ENCODE data around the gene CHMP2A. TPM values are rescaled to one million over a fixed set of nuclear protein-coding genes. Genes with fewer than 3 reads are reported as not detected.

The CHMP2A gene
- total and polyA plus RNA-seq, 2 of the 13 experiments (the other 11 are each of a cell fraction or from before 2014, with no cell fraction given): 49.7 to 55.0 TPM

GRCh38 chr19:58513694-58514563 is 41.0 kb downstream of the CHMP2A start (continued):
- TF ChIP-seq KIAA2018 (CRISPR knock-in tag; IDR thresholded peaks at IDR 0.05; ENCODE audit: borderline replicate concordance): no peak
- peak; percentile 94 for TF ChIP-seq NR0B2 (CRISPR knock-in tag; IDR thresholded peaks at IDR 0.05)
- TF ChIP-seq ZNF83 (CRISPR knock-in tag; IDR thresholded peaks at IDR 0.05; ENCODE audit: borderline replicate concordance): no peak; the same call in 1 of the 2 replicates
- TF ChIP-seq TBL1XR1 (IDR thresholded peaks at IDR 0.05; ENCODE audit: borderline replicate concordance, low read length, partially characterized antibody): no peak
- 0 out of 2 replicates have a peak, but pooled peaks have one; percentile 53 for TF ChIP-seq ZNF768 (CRISPR knock-in tag; IDR thresholded peaks at IDR 0.05)
- TF ChIP-seq NONO (IDR thresholded peaks at IDR 0.05): no peak
- TF ChIP-seq NONO (CRISPR knock-in tag; conservative IDR thresholded peaks at IDR 0.05): peak; percentile 97
- TF ChIP-seq ZNF576 (CRISPR knock-in tag; IDR thresholded peaks at IDR 0.05): no peak
- peak; percentile 99 for TF ChIP-seq TERF1 (CRISPR knock-in tag; IDR thresholded peaks at IDR 0.05)
- TF ChIP-seq ZNF503 (CRISPR knock-in tag; IDR thresholded peaks at IDR 0.05): no peak; the same call in 1 of the 2 replicates
- no peak; the same call in 1 of the 2 replicates for TF ChIP-seq REL (CRISPR knock-in tag; conservative IDR thresholded peaks at IDR 0.05)
- TF ChIP-seq E2F5 (CRISPR knock-in tag; conservative IDR thresholded peaks at IDR 0.05): peak; percentile 82
- TF ChIP-seq ZNF160 (CRISPR knock-in tag; IDR thresholded peaks at IDR 0.05): peak; percentile 73; the same call in 1 of the 2 replicates
- no peak for TF ChIP-seq ZNF615 (CRISPR knock-in tag; IDR thresholded peaks at IDR 0.05; ENCODE audit: borderline replicate concordance)
